GM20000 (cell line): ENCODE results near the gene TCERG1L.

ENCODE experiments used
- DNase-seq: peaks from one replicate; pipeline ENCODE4 v3.0.0; 2012; ENCODE audit warnings: low spot score
- CTCF ChIP-seq: IDR thresholded peaks from 2 replicates; pipeline ENCODE4 v1.5.1; 2012; ENCODE audit warnings: mild to moderate bottlenecking, control low read depth; ENCODE audit errors: extremely low read depth, missing control alignments

TCERG1L gene

GRCh38 chr10:131222986-131223385 lies 88.5 kb downstream of the TCERG1L start:
- no peak for DNase-seq
- no peak for TF ChIP-seq CTCF

GRCh38 chr10:131221632-131222277 lies 89.8 kb downstream of the TCERG1L start:
- DNase-seq, result no peak
- TF ChIP-seq CTCF, result no peak

- DNase-seq, result no peak
- no peak for TF ChIP-seq CTCF
Measured at GRCh38 chr10:131220601-131221171, 90.8 kb downstream of the TCERG1L start.

GRCh38 chr10:131219955-131220489 lies 91.5 kb downstream of the TCERG1L start:
- DNase-seq, result no peak

GRCh38 chr10:131219584-131219886 lies 92.0 kb downstream of the TCERG1L start:
- DNase-seq, result no peak
- TF ChIP-seq CTCF, result no peak

More at GRCh38 chr10:131219955-131220489, 91.5 kb downstream of the TCERG1L start:
- TF ChIP-seq CTCF, result no peak

GRCh38 chr10:131218811-131219583 lies 92.5 kb downstream of the TCERG1L start:
- no peak for DNase-seq

More at GRCh38 chr10:131218811-131219583, 92.5 kb downstream of the TCERG1L start:
- TF ChIP-seq CTCF, result no peak
